Hepatocyte (in vitro differentiated cells): Measurements from ENCODE around the gene ATF4.

Source experiments
- CTCF ChIP-seq: fragments of 200-600 bp; sonication (generic); IDR thresholded peaks from 2 replicates; pipeline ENCODE4 v1.5.1; 2016; ENCODE audit warnings: antibody characterized with exemption, mild to moderate bottlenecking; ENCODE audit not compliant: poor library complexity
- EZH2 ChIP-seq: fragments of 200-600 bp; sonication (generic); IDR thresholded peaks from 2 replicates; pipeline ENCODE4 v1.6.1; 2016; ENCODE audit warnings: antibody characterized with exemption, mild to moderate bottlenecking, borderline replicate concordance

GRCh38 chr22:39512026-39512425 is 8.3 kb upstream of the ATF4 start:
- TF ChIP-seq CTCF = no peak
- no peak for TF ChIP-seq EZH2
